ENCODE data around the gene CD52. TPM values are rescaled to one million over a fixed set of nuclear protein-coding genes. Genes with fewer than 3 reads are reported as not detected.

Gene CD52
- total RNA-seq, 1 experiment from 2014 or later = 1.6 TPM

DNA sequence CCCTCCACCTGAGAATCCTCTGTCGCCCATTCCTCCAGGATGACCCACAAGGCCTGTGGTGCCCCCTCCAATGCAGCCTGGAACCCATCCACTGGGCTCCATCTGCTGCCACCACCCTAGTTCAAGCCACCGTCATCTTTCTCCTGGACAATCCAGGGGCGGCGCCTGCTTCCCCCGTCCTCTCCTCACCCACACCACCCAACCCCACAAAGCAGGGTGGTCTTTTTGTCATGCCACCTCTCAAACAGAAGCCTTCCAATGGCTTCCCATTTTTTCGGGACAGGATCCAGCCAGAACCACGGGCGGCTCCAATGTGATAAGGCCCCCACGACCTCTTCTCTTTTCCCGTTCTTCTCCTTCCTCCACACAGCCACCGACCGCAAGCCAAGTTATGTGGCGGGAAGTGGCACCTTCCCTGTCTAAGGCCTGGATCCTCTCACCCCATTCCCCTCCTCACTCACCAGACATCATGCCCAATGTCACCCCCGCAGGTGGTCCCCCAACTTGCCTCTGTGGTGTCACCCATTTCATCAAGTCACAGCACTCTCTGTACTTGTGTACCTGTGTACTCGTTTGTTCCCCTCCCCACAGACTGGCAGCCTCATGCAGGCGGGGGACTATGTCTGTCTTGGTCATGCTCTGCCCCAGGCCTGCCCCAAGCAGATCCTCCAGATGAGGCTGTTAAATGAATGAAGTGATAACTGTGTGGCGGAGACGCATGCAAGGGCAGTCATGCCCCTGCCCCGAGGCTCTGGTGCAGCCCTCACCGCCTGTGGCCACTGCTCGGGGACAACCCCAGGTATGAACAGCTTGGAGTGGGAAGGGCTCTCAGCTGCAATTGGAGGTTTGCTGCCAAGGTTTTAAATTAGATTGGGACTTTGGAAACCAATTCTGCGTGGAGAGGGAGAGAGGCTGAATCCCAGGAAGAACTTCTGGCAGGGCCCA lies 22.3 kb upstream of the CD52 start:
- ChIA-PET CTCF (no interaction called here), POLR2A (no interaction called here)
- Histone ChIP-seq H3K9me3 (ENCODE audit: control insufficient read depth, insufficient read depth, low read depth, low read length) (no peaks in the 10 kb centered on the region), H3K4me1 (ENCODE audit: control insufficient read depth, insufficient read depth, low read length) (no peaks in the 10 kb centered on the region), H3K36me3 (ENCODE audit: control insufficient read depth, insufficient read depth, low read length) (no peaks in the 10 kb centered on the region), H3K27ac (ENCODE audit: low read length) (no peak overlapping the region), H3K4me3 (ENCODE audit: low read depth in 2 of 2, low read length in 2 of 2) (no peak overlapping the region), H3K27me3 (ENCODE audit: control insufficient read depth, insufficient read depth, low read length) (no peaks in the 10 kb centered on the region)
- intact Hi-C loops (cut with micrococcal nuclease; ENCODE audit: unreplicated experiment) = no loop called here
- in situ Hi-C loops (cut with HindIII; ENCODE audit: low pct_unique_long_range_greater_than_20kb, low sequenced_read_pairs) = no loop called here
- no TSS peak for BruUV-seq (replicated peaks)
- ATAC-seq = no peak
- no peak for TF ChIP-seq POLR2AphosphoS5 (IDR thresholded peaks at IDR 0.05; ENCODE audit: low read depth, low read length)
- DNase-seq (ENCODE audit: low read depth, low spot score) = no peak

DNA sequence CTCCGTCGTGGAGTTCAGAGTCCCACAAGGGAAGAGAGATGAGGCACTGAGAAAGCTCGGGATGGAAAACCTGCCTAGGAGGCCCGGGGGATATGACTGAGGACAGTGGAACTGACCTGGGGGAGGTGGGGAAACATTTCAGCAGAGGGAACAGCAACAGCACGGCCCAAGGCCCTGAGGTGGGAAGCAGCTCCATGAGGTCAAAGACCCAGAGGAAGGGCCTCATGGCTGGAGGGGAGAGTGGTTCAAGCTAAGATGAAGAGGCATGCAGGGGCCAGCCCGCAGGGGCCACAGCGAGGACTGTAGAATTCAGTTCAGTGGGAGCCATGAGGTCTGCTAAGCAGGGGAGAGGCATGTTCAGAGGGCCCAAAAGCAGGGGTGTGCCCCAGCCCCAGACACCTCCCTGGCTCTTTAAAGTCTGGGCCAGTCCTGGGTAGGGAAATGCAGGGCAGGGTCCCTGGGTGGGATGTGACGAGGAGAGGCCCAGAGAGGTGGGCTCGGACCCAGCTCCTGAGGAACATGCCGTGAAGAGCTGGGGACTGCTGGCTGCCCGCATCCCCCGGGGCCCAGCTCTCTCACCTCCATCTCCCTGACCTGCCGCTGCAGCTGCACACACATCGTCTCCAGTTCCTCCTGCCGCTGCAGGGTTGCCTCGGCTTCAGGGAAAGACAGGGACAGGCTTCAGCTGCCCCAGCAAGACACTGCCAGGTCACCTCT lies 21.3 kb upstream of the CD52 start:
- Histone ChIP-seq H3K4me1 (ENCODE audit: control insufficient read depth, insufficient read depth, low read length) (no peaks in the 10 kb centered on the region), H3K4me3 (ENCODE audit: low read depth in 2 of 2, low read length in 2 of 2) (no peak overlapping the region), H3K27ac (ENCODE audit: low read length) (no peak overlapping the region), H3K36me3 (ENCODE audit: control insufficient read depth, insufficient read depth, low read length) (no peaks in the 10 kb centered on the region), H3K27me3 (ENCODE audit: control insufficient read depth, insufficient read depth, low read length) (no peaks in the 10 kb centered on the region), H3K9me3 (ENCODE audit: control insufficient read depth, insufficient read depth, low read depth, low read length) (no peaks in the 10 kb centered on the region)
- no peak for TF ChIP-seq TCF7L2 (IDR thresholded peaks at IDR 0.05; ENCODE audit: low read depth, low read length)
- TF ChIP-seq, protein P1, sequence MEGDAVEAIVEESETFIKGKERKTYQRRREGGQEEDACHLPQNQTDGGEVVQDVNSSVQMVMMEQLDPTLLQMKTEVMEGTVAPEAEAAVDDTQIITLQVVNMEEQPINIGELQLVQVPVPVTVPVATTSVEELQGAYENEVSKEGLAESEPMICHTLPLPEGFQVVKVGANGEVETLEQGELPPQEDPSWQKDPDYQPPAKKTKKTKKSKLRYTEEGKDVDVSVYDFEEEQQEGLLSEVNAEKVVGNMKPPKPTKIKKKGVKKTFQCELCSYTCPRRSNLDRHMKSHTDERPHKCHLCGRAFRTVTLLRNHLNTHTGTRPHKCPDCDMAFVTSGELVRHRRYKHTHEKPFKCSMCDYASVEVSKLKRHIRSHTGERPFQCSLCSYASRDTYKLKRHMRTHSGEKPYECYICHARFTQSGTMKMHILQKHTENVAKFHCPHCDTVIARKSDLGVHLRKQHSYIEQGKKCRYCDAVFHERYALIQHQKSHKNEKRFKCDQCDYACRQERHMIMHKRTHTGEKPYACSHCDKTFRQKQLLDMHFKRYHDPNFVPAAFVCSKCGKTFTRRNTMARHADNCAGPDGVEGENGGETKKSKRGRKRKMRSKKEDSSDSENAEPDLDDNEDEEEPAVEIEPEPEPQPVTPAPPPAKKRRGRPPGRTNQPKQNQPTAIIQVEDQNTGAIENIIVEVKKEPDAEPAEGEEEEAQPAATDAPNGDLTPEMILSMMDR (IDR thresholded peaks at IDR 0.05) = no peak
- no peak for TF ChIP-seq POLR2AphosphoS5 (IDR thresholded peaks at IDR 0.05; ENCODE audit: low read depth, low read length)
- no peak for TF ChIP-seq REST (IDR thresholded peaks at IDR 0.05; ENCODE audit: insufficient read depth in 1 of 2, low read depth in 2 of 2, low read length in 1 of 2)
- no peak for TF ChIP-seq SIN3A (IDR thresholded peaks at IDR 0.05; ENCODE audit: borderline replicate concordance, insufficient read depth, low read depth, low read length)
- BruUV-seq (replicated peaks) = no TSS peak
- ChIA-PET POLR2A (no interaction called here), CTCF (no interaction called here)
- in situ Hi-C loops (cut with HindIII; ENCODE audit: low pct_unique_long_range_greater_than_20kb, low sequenced_read_pairs) (no loop called here), intact Hi-C loops (cut with micrococcal nuclease; ENCODE audit: unreplicated experiment) (no loop called here)
- DNase-seq (ENCODE audit: low read depth, low spot score) = no peak
- no peak for ATAC-seq

All from Panc1 (cell line).